GM21723 (cell line): ENCODE data around the gene RHEX.
"Not testable (repeated sequence)": the region's sequence is repeated elsewhere in the genome, so short reads cannot be mapped to it uniquely, and the experiment has no call there.

ENCODE experiments used
- ATAC-seq: cut with Tn5 transposase; IDR thresholded peaks from one replicate; pipeline ENCODE4 v1.9.1; 2021; ENCODE audit warnings: mild to moderate bottlenecking, moderate library complexity; ENCODE audit not compliant: unreplicated experiment

The RHEX gene

GRCh38 chr1:206029484-206029883 lies 23.5 kb upstream of the RHEX start:
- ATAC-seq: no peak

GRCh38 chr1:206030191-206030590 lies 22.8 kb upstream of the RHEX start:
- ATAC-seq: no peak

- ATAC-seq: peak; percentile 86
These were observed 22.3 kb upstream of the RHEX start for GRCh38 chr1:206030714-206031113.

- ATAC-seq: no peak
These were observed 20.4 kb upstream of the RHEX start for GRCh38 chr1:206032380-206033140.

GRCh38 chr1:206035027-206035426 lies 17.9 kb upstream of the RHEX start:
- ATAC-seq: no peak

GRCh38 chr1:206036663-206037455 lies 16.1 kb upstream of the RHEX start:
- ATAC-seq: no peak

GRCh38 chr1:206037581-206037980 lies 15.4 kb upstream of the RHEX start:
- no peak for ATAC-seq

- no peak for ATAC-seq
These were observed 13.7 kb upstream of the RHEX start for GRCh38 chr1:206039046-206039973.

- ATAC-seq: no peak
These were observed 12.6 kb upstream of the RHEX start for GRCh38 chr1:206040328-206040727.

- peak; percentile 65 for ATAC-seq
These were observed 11.3 kb upstream of the RHEX start for GRCh38 chr1:206041640-206042039.

GRCh38 chr1:206047271-206047670 lies 5.7 kb upstream of the RHEX start:
- no peak for ATAC-seq

GRCh38 chr1:206048582-206048981 lies 4.4 kb upstream of the RHEX start:
- ATAC-seq: no peak

- ATAC-seq: peak; percentile 46
These were observed 3.7 kb upstream of the RHEX start for GRCh38 chr1:206049293-206049692.

GRCh38 chr1:206049919-206050600 lies 2.9 kb upstream of the RHEX start:
- ATAC-seq: no peak

- ATAC-seq: peak; percentile 84
These were observed 2.2 kb upstream of the RHEX start for GRCh38 chr1:206050655-206051235.

GRCh38 chr1:206052231-206052865 lies 625 bp upstream of the RHEX start:
- not testable (repeated sequence) for ATAC-seq

- not testable (repeated sequence) for ATAC-seq
These were observed 643 bp downstream of the RHEX start for GRCh38 chr1:206053616-206054015.

GRCh38 chr1:206055069-206055625 lies 2.2 kb downstream of the RHEX start:
- ATAC-seq: not testable (repeated sequence)

- ATAC-seq: not testable (repeated sequence)
These were observed 2.8 kb downstream of the RHEX start for GRCh38 chr1:206055639-206056323.
